ENCODE data around the gene ITPR2.
"Not testable (repeated sequence)": the region's sequence is repeated elsewhere in the genome, so short reads cannot be mapped to it uniquely, and the experiment has no call there.

The ITPR2 gene

DNA sequence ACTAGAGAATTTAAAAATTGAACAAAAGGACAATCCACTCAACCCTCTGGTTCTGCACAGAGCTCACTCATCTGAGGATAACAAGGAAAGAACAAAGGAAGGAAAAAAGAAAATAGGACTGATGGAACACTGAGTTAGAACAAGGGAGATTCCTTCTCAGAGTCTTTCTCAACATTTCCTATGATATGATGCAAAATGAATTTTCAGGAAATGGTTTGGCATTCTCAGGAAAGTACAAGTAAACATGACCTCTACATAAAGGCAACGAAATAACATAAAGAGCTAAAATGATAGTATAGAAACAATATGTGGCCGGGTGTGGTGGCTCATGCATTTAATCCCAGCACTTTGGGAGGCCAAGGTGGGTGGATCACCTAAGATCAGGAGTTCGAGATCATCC, 135.8 kb downstream of the ITPR2 start:
- DNase-seq: no peak

DNA sequence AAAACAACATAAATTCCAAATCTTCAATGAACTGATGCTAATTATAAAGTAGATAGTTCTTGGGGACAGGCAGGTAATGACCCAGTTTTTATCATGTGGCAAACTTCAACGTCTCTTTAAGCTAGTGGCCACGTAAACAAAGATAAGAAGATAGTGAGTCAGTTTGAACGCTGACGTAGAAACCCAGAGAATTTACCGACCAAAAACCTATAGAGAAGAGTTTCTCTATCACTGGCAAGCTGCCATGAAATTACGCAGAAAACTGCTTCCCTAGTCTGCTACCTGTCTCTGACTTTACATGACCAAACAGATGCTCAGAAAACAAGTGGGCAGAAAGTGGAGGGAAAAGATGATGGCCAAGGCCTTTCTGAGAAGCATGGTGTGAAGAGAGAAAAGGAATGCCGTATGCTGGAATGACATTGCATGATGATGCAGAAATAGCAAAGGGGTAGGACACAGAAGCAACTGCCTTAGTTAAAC, 136.3 kb downstream of the ITPR2 start:
- no peak for DNase-seq

DNA sequence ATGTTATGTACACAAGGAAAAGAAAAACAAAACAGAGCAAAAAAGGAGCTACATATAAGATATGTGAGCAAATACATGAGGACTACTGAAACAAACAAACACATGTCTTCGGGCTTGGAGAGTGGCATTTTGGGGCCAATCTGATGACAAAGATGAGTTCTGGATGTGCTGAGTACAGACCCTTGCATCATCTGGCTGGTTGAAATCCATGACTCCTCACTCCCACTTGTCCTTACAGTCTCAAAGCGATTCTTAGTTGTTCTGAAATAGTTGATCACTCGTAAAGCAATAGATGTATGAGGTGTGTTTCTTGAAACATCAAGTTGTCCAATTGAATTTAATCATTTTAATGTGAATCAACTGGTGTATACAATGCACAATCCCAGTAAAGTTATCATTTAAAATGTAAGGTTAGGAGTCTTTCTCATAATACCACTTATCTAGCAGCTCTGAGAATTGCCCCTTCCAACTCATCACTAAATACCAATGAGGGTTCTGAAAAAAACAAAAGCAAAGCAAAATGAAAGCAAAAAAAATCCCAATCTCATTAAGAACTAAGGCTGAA, 136.9 kb downstream of the ITPR2 start:
- no peak for DNase-seq

DNA sequence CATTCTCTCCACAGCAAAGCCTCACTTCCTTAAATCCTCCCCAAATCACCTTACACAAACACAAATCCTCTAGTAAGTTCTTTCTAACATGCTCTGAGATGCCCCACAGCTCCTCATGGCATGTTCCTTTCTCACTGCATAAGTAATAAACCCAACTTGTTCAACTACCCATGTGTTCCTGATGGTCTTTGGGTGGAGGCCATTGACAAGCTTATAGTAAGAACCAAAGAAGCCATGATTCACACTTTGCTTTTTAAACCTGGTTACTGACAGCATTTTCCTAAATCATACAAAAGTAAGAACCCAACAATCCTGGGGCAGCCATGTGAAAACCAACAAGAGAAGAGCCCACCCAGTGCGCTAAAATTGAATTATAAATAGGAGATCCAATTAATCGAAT, 138.6 kb downstream of the ITPR2 start:
- DNase-seq: no peak

DNA sequence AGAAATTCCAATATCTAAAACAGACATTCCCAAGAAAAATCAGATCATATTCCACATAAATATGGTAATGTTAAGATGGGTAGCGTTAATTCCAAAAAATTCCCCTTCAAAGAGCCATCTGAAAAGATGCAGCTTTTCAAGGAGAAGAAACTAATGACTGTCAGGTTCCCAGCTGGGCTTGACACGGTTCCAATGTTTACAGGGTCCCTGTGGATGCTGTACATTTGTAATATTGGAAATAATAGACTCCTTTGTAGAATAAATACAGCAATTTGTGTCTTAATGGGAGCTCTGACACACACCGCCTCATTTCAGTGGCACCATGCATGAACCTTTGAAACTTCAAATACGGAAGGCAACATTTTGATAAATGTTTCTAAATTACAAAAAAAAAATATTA, 140.6 kb downstream of the ITPR2 start:
- no peak for DNase-seq

DNA sequence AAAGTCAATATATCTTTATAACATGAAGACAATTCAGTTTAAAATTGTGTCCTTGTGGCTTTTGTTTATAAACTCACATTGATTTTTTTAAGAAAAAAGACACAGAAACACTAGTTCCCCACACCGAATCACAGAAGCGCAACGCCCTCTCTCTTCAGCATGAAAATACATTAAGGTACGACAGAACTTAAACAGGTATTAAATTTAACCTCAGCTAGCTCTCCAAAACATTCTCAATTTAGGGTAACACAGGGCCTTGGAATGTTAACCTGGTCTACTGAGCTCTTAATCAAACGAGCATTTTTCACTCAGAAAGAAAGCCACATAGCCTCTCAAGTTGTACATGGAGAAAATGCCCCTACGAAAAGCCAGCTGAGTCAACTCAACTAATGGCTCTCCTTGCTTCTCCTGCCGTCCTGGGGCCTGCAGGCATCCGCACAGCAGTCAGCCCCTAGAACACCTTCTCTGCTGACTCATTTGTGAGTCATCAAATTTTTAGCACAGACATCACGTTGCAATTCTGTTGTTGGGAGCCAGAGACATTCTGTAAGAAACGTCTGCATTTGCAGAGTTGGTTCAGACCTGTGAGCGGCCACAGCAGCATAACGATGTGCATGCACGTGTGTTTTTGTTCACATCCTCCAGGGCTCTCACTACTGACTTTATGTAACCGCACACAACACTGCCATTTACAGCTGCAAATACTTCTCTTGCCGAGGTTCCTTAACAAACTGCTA, 141.6 kb downstream of the ITPR2 start:
- DNase-seq: no peak

DNA sequence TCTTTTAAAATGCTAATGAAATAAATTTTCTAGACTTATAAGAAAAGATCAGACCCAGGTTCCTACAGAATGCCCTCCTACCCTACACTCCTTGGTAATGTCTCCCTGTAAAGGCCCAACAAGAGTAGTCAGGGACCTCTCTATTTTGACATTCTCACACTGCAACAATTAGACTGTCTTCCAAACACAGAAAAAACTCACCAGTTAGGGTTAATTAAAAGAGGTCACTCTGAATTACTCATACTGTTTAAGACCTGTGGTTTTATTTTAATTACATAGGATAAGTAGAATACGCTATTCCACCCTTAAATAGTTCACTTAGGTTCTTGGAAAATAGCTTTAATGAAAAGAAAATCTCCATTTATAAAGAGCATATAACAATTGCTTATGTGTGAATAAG, 142.4 kb downstream of the ITPR2 start:
- no peak for DNase-seq

DNA sequence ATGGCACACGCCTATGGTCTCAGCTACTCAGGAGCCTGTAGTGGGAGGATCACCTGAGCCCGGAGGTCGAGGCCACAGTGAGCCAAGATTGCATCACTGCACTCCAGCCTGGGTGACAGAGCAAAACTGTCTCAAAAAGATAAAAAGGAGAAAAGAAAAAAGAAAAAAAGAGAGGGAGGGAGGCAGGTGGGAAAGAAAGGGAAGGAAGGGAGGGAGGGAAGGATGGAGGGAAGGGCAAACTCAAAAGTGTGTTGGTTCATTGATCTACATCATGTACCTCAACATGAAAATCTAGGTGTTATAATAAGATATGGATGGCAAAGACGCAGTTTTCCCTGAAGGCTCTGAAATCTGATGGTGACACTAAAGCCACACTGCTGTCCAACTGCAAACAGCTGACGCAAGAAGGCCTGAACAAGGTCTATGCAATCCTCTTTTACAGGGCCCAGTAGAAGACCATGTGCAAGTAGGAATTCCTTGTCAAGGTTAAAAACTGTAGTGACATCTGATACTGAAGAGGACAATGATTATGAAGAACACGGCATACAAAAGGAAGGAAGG, 143.6 kb downstream of the ITPR2 start:
- DNase-seq: no peak

DNA sequence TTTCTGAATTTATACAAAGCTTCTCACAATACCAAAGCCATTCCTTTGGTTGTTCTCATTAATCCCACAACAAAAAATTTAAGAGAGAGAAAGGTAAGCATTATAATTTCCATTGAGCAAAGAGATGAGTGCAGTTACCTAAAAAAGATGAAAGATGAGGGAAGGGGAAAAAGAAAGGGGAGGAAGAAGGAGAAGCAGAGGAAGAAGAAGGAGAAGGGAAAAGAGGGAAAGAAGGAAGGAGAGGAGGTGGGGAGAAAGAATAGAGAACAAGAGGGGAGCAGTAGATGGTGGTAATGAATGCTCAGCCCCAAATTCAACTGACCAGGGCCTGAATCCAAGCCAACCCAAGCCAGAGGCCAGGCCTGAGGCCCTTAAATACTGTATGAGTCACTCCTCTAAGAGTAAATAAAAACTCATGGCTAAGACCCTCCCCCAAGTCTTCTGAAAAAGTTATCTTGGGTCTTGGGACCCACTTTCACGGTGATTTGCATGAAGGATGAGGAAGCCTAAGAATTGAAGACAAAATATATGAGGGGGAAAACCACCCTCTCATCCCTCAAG, 144.6 kb downstream of the ITPR2 start:
- DNase-seq: no peak

DNA sequence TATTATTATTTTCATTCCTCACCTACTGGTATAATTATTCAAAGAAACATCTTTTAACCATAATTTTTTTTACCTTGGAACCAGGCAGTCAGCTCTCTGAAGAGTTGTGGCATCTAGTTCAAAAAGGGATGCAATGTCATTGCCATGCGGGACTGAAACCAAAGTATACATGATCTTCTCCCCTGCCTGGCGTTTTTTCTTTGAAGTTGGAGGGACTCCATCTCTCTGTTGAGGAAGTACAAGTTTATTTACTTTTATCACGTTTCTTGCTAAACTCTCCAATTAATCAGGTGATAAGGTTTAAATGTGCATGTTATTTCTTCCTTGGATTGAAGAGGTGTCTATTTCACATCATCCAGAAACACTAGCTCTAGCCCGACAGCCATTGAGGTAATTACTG, 146.6 kb downstream of the ITPR2 start:
- DNase-seq: no peak

DNA sequence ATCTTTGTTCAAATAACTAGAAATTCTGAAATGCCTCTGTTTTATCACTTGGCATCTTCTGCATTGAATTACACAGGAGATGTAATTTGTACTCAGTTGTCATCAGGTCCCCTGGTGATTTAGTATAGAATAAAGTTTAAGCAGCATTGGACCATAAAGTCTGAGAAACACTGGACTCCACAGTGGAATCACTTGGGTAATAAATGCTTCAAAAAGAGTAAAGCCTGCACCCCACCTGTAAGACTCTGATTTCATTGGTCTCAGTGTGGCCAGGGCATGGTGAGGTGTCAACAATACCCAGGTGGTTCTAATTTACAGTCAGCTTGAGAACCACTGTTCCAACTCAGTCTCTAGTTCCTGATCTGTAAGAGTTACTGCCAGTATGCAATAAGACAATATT, 148.9 kb downstream of the ITPR2 start:
- no peak for DNase-seq

DNA sequence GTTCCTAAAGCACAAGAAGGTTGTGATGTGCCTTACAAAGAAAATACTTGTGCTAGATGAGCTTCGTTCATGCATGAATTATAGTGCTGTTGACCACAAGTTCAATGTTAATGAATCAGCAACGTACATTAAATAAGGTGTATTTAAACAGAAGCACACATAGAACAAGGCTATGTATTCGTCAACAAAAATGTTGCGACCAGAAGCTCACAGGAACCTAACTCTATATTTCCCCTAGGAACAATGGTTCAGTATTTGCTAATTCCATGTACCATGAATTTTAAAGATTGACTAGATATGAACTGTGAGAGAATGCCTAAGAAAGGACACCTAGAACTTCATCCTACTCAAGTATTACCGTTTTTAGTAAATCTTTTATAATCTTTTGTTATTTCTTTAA, 149.6 kb downstream of the ITPR2 start:
- DNase-seq: no peak

DNA sequence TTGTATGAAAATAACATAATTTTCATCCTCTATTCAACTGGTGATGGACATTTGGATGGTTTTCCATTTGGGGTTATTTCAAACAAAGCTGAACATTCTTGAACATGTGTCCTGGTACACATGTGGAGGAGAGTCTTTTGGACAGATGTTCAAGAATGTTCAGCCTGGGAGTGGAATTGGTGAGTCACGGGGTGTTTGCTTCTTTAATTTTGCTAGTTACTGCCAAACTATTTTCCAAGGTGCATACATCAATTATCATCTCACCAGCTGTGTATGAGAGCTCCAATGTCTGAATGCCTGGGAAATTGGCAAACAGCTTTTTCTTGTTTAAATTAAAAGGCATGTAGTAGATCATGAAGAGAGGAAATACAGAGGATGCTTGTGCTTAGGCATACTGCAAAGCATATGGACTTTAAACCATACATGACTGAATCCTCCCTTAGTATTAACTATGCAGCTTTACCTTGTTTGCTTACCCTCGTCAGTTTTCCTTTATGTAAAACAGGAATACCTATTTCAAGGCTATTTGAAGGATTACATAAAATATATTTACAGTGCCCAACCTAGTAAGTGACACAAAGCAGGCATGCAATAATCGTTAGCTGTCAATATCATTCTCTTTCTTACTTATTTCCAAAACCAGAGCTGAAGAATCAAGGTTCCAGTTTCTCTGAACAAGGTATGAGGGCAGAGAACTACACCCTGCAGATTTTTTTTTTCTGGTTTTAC, 152.1 kb downstream of the ITPR2 start:
- no peak for DNase-seq

DNA sequence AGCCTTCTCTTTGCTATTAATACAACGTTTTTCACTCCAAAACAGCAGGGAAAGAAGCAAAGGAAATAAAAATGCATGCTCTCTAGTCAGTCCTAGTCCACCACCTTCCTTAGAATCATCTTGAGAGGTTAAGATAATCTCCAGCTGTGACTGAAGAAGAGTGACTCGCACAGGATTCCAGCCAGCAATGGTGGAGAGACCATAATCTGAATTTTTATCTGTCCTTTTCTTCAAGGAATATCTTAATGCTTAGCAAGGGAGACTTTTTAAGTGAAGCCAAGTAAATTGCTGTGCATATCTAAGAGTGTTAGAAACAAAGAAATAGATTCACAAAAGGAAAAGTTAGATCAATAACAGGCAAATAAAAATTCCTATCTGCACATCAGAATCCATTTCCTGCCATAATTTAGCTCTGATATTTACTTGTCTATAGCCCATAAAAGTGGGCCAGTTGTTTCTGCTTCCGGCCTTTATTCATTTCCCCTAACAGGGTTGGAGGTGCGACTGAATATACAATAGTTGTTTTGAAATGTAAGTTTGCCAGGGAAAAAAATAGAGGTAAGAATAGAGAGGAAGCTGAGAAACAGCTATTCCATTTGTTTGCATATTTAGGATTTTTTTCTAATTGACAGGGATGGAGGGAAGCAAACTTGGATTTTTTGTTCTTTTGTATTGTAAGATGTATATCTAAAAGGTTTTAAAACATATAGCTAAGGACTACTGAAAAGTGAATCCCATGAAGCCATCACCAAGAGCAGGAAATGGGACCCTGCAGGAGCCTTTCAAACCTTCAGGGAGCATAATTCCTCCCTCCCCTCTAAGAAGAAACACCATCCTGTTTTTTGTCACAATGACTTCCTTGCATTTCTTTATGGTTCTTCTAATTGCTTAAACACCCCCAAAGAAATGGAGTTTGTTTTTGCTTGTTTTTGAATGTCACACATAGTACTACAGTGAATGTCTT, 154.0 kb downstream of the ITPR2 start:
- DNase-seq: no peak

DNA sequence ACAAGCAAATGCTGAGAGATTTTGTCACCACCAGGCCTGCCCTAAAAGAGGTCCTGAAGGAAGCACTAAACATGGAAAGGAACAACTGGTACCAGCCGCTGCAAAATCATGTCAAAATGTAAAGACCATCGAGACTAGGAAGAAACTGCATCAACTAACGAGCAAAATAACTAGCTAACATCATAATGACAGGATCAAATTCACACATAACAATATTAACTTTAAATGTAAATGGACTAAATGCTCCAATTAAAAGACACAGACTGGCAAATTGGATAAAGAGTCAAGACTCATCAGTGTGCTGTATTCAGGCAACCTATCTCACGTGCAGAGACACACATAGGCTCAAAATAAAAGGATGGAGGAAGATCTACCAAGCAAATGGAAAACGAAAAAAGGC, 161.5 kb downstream of the ITPR2 start:
- DNase-seq: not testable (repeated sequence)

DNA sequence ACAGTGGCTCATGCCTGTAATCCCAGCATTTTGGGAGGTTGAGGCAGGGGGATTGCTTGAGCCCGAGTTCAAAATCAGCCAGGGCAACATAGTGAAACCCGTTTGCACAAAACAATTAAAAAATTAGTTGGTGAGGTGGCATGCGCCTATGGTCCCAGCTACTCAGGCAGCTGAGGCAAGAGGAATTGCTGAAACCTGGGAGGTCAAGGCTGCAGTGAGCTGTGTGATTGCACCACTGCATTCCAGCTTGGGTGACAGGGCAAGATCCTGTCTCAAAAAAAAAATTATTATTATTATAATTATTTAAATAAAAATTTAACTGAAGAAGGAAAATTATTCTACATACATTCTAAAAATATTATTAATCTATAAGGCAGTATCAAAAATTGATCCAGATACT, 164.1 kb downstream of the ITPR2 start:
- no peak for DNase-seq

DNA sequence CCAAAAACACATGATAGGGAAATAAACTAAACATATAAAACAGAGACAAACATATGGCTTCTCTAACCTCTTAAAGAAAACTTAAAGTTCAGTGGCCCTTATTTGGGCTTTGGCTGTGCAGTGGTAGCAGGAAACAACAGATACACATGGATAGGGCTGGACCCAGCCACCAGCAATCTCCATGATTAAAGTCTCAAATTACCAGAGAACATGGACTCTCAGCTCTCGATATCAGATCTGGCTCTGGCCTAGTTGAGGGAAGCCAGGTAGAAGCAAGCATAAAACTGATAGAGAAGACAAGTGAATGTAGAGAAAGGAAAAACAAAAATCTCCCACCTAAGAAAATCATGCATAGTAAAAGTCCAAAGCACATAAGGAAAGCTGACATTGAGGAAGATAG, 164.8 kb downstream of the ITPR2 start:
- DNase-seq: no peak

DNA sequence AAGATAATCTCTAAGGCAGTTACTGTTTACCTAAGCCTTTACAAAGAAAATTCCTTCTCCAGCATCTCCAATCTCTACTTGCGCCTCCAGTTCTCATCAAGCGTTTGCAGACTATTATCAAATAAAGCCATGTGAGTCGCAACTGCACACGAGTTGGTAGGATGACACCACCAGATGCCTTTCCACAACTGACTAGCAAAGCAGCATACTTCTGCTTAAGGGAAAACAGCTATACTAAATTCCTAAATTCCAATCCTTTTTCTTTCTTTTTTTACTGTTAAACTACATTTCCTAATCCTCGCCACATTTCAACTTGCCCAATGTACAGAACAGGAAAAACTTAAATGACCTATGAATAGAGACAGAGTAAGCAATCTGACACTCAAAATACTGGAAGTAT, 166.7 kb downstream of the ITPR2 start:
- DNase-seq: no peak

DNA sequence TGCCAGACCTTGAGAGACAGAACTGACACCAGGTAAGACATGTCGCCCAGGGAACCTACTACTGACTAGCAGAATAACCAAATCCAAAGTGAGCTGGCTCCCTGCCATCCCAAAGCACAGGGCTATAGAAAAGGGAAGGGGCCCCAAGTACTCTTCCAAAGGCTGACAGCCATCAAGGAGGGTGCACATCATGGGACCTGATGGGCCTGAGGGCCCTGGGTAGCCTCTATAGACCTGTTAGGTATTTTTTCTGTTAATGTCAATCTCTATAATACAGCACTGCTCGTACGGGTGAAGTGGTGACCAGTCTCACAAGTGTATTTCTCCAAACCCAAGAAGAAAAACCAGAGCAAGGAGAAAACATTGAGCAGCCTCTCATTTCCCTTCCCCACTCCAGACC, 171.6 kb downstream of the ITPR2 start:
- DNase-seq: no peak

DNA sequence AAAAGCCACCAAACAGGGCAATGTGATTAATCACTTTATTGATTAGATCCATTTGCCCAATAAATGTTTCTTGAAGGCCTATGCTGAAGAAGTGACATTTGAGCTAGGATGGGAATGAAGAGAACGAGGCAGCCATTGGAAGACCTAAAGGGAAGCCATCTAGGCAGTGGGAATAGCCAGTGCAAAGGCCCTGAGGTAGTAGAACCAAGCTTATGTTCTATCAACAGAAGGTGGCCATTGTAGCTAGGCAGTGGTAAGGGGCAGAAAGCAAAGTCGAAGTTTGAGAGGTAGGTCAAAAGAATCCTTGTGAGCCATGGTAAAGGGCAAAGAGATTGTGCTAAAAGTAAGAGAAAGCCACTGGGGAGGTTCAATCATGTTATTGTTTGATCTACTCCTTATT, 173.1 kb downstream of the ITPR2 start:
- DNase-seq: no peak

DNA sequence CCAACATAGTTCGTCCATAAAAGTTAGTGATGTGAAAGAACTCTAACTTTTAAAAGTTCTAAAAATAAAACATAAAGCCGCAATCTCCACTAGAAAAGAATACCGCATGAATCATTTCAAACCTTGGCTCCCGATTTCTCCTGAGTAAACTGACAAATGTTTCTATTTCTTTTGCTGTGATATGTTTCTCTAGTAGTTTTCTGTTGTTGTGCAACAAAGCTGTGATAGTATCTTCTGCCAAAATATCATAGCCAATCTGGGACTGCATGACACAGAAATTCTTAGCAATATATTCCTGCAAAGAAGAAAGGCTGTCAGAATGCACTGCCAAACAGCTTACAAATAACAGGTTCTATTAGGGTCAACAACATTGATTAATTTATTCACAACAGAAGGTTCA, 174.0 kb downstream of the ITPR2 start:
- DNase-seq: no peak

DNA sequence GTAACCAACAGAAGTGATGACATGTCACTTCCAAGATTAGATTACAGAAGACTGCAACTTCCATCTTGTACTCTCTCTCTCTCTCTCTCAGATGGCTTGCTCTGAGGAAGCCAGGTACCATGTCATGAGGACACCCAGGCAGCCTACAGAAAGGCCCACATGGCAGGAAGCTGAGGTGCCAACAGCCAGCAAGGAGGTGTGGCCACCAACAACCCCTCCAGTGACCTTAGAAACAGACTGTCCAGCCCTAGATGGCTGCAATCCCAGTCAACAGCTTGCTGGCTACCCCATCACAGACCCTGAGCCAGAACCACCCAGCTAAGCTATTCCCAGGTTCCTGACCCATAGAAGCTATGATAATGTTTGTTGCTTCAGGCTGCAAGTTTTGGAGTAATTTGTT, 178.4 kb downstream of the ITPR2 start:
- no peak for DNase-seq
